ENCODE measurements around the gene FAM111A. TPM values are rescaled to one million over a fixed set of nuclear protein-coding genes. Genes with fewer than 3 reads are reported as not detected.

The FAM111A gene
- total RNA-seq, 4 donors from 2014 or later = 32.5 to 73.2 (median 40.1) TPM

DNA sequence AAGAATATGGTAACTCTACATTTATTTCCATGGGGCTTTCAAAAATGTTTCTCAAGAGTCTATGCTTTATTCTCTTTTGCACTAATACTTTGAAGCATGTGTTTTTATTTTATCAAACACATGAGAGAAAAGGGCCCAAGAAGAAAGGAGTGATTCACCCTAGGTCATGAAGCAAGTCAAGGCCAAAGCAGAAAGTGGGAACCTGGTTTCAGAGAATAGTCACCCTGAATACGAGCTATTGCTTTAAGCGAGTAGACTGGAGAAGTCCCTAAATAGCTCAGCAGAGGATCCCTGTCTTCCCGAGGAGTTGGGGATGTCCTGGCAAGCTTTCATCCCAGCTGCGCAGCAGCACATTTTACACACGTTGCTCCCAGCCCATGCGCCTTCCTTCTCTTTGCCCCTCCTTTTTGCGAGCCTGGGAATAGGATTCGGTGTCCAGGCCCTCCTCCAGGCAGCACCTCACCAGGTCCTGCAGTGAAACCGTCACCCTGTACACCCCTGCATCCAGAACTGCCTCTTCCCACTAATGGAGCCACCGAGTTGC is 51.0 kb downstream of the FAM111A start:
- H3K27ac ChIP-seq = no peak overlapping the region
- no peak for TF ChIP-seq POLR2A (IDR thresholded peaks at IDR 0.05)
- TF ChIP-seq, protein P1, sequence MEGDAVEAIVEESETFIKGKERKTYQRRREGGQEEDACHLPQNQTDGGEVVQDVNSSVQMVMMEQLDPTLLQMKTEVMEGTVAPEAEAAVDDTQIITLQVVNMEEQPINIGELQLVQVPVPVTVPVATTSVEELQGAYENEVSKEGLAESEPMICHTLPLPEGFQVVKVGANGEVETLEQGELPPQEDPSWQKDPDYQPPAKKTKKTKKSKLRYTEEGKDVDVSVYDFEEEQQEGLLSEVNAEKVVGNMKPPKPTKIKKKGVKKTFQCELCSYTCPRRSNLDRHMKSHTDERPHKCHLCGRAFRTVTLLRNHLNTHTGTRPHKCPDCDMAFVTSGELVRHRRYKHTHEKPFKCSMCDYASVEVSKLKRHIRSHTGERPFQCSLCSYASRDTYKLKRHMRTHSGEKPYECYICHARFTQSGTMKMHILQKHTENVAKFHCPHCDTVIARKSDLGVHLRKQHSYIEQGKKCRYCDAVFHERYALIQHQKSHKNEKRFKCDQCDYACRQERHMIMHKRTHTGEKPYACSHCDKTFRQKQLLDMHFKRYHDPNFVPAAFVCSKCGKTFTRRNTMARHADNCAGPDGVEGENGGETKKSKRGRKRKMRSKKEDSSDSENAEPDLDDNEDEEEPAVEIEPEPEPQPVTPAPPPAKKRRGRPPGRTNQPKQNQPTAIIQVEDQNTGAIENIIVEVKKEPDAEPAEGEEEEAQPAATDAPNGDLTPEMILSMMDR (IDR thresholded peaks at IDR 0.05) = no peak
- 93 to 96% methylated on average over 10 of the region's 10 CpGs for WGBS, 2 donors
- intact Hi-C loops (cut with DNase I) = no loop called here
- DNase-seq = no peak
- H3K4me3 ChIP-seq (replicated peaks in 1 of 3) = no peak overlapping the region
- H3K36me3 ChIP-seq = peaks cover 13 to 37% of the 10 kb centered on the region in 2 donors
- H3K4me1 ChIP-seq = peaks cover 7 to 15% of the 10 kb centered on the region in 2 donors
- H3K9me3 ChIP-seq = no peaks in the 10 kb centered on the region
- H3K27me3 ChIP-seq = no peaks in the 10 kb centered on the region

DNA sequence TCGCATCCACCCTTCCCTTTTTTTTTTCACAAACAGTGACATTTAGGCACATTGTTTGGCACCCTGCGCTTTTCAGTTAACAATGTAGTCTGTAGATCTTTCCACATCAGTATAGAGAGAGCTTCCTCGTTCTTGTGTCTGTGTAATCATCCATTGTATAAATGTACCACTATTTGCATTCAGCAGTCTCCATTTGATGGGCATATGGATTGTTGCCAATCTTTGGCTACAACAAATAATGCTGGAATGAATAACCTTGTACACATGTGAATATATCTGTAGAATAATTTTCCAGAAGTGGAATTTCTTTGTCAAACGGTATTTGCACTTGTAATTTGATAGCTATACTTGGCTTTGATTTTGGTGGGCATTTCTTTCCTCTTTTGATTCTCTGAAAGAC is 52.9 kb downstream of the FAM111A start:
- no peak for DNase-seq
- H3K4me1 ChIP-seq = peaks cover 7 to 8% of the 10 kb centered on the region in 2 donors
- H3K36me3 ChIP-seq = peaks cover 13 to 37% of the 10 kb centered on the region in 2 donors
- H3K27me3 ChIP-seq = no peaks in the 10 kb centered on the region
- intact Hi-C loops (cut with DNase I) = loop anchor here (5.0 kb wide), 1 partner anchor 92 kb away; no protein-coding TSS in a partner anchor
- H3K9me3 ChIP-seq = no peaks in the 10 kb centered on the region
- TF ChIP-seq, protein P1 (IDR thresholded peaks at IDR 0.05) = no peak
- TF ChIP-seq POLR2A (IDR thresholded peaks at IDR 0.05) = no peak
- no peak overlapping the region for H3K27ac ChIP-seq
- 85 to 89% methylated on average over 4 of the region's 4 CpGs for WGBS, 2 donors
- no peak overlapping the region for H3K4me3 ChIP-seq (replicated peaks in 1 of 3)

DNA sequence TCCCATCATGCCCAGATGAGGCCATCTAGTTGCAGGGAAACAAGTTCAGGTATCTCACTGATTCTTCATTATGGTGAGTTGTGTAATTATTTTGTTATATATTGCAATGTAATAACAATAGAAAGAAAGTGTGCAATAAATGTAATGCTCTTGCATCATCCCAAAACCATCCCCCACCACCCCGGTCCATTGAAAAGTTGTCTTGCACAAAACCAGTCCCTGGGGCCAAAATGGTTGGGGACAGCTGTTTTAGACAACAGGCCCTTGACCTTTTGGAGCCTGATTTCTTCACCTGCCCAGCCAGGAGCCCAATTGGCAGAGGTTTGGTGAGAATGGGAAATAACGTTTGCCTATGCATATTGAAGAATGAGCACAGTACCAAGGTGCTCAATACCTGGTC is 54.1 kb downstream of the FAM111A start:
- Histone ChIP-seq H3K36me3 (peaks cover 10 to 40% of the 10 kb centered on the region in 2 donors), H3K9me3 (no peaks in the 10 kb centered on the region), H3K4me3 (replicated peaks in 1 of 3) (no peak overlapping the region), H3K27me3 (no peaks in the 10 kb centered on the region), H3K4me1 (peaks cover 7 to 8% of the 10 kb centered on the region in 2 donors), H3K27ac (no peak overlapping the region)
- 94 to 95% methylated on average over 2 of the region's 2 CpGs for WGBS, 2 donors
- no peak for DNase-seq
- intact Hi-C loops (cut with DNase I) = loop anchor here (5.0 kb wide), 1 partner anchor 91 kb away; no protein-coding TSS in a partner anchor
- TF ChIP-seq, protein P1 (IDR thresholded peaks at IDR 0.05) = no peak
- no peak for TF ChIP-seq POLR2A (IDR thresholded peaks at IDR 0.05)

DNA sequence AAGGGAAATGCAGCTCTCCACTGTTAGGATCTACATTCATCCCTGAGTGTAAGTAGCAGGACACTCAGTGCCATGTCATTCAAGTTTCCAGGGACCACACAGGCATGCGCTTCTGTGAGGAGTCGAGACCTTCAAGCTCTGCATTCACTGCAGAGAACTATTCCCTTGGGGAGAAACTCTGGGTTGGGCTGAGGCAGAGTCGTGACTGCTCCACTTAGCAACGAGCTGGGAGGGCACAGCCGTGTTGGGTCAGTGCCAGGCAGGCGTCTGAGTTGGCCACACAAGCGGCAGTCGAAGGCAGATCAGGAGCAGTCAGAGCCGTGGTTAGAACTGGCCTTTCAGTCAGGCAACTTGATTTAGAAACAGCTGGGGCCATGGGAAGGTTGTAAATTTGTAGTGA is 55.3 kb downstream of the FAM111A start:
- peak; percentile 94 to 96 for DNase-seq
- H3K36me3 ChIP-seq = peaks cover 5 to 28% of the 10 kb centered on the region in 2 donors
- no peak overlapping the region for H3K4me3 ChIP-seq (replicated peaks in 1 of 3)
- intact Hi-C loops (cut with DNase I) = loop anchor here (5.0 kb wide), 1 partner anchor 89 kb away; no protein-coding TSS in a partner anchor
- TF ChIP-seq POLR2A (IDR thresholded peaks at IDR 0.05) = no peak
- TF ChIP-seq, protein P1 (IDR thresholded peaks at IDR 0.05) = no peak
- WGBS, 2 donors = 5 to 7% methylated on average over 9 of the region's 9 CpGs
- H3K9me3 ChIP-seq = no peaks in the 10 kb centered on the region
- H3K27me3 ChIP-seq = no peaks in the 10 kb centered on the region
- no peak overlapping the region for H3K27ac ChIP-seq
- peaks cover 7 to 8% of the 10 kb centered on the region in 2 donors for H3K4me1 ChIP-seq

DNA sequence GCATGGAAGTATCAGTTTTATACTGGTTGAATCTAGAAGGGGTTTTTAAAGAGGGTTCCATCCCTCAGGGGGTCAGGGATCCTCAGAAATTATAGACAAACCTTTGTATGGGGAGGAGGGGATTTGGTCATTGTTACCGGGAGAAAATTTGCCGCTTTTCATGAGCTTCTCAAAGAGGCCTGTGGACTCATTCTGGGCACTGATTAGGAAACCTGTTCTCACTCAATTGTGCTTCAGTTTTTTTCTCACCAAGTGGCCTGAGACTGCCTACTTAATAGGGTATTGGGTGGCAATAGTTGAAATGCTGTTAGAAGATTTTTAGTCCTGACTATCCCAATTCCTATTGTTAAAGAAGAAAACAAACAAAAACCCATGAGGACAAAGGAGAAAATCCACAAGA is 56.1 kb downstream of the FAM111A start:
- intact Hi-C loops (cut with DNase I) = loop anchor here (5.0 kb wide), 1 partner anchor 89 kb away; no protein-coding TSS in a partner anchor
- TF ChIP-seq, protein P1 (IDR thresholded peaks at IDR 0.05) = no peak
- no peak for TF ChIP-seq POLR2A (IDR thresholded peaks at IDR 0.05)
- Histone ChIP-seq H3K36me3 (peaks cover 4 to 24% of the 10 kb centered on the region in 2 donors), H3K4me1 (peaks cover 7 to 8% of the 10 kb centered on the region in 2 donors), H3K27ac (no peak overlapping the region), H3K27me3 (no peaks in the 10 kb centered on the region), H3K9me3 (no peaks in the 10 kb centered on the region), H3K4me3 (replicated peaks in 1 of 3) (no peak overlapping the region)
- DNase-seq = no peak
- WGBS, 2 donors = 95 to 96% methylated on average over 2 of the region's 2 CpGs
